LNCaP clone FGC (cell line): ENCODE measurements around the gene PADI1.

Source experiments
- DNase-seq: peaks from one replicate; pipeline ENCODE4 v3.0.0-alpha.2; 2011; ENCODE audit warnings: low read depth
- H3K4me3 ChIP-seq: 2 replicates; pipeline ENCODE4 v1.5.1; 2011; ENCODE audit warnings: mild to moderate bottlenecking, low read depth, low read length, control low read depth
- TF ChIP-seq, protein P1 (sequence below): IDR thresholded peaks from 2 replicates; pipeline ENCODE4 v1.5.1; 2012; ENCODE audit warnings: mild to moderate bottlenecking; ENCODE audit not compliant: control insufficient read depth, insufficient read depth; ENCODE audit errors: extremely low read depth

The PADI1 gene

DNA sequence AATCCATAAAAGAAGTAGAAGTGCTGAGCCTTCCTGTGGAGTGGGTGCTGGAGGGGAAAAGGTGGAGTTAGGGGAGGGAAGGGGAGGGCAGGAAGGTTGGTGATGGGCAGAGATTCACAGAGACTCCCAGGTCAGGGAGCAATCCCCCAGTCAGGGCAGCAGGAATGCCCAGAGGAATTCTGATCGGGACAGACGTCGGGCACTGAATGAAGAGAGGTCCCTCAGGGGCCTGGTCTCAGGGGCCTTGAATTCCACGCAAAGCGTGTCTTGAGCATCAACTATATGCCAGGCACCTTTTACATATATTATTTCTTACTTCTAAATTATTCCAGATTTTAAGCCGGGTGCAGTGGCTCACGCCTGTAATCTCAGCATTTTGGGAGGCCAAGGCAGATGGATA lies 7.2 kb upstream of the PADI1 start:
- no peak for DNase-seq
- H3K4me3 ChIP-seq, result no peak overlapping the region
- TF ChIP-seq, protein P1, sequence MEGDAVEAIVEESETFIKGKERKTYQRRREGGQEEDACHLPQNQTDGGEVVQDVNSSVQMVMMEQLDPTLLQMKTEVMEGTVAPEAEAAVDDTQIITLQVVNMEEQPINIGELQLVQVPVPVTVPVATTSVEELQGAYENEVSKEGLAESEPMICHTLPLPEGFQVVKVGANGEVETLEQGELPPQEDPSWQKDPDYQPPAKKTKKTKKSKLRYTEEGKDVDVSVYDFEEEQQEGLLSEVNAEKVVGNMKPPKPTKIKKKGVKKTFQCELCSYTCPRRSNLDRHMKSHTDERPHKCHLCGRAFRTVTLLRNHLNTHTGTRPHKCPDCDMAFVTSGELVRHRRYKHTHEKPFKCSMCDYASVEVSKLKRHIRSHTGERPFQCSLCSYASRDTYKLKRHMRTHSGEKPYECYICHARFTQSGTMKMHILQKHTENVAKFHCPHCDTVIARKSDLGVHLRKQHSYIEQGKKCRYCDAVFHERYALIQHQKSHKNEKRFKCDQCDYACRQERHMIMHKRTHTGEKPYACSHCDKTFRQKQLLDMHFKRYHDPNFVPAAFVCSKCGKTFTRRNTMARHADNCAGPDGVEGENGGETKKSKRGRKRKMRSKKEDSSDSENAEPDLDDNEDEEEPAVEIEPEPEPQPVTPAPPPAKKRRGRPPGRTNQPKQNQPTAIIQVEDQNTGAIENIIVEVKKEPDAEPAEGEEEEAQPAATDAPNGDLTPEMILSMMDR, result no peak

DNA sequence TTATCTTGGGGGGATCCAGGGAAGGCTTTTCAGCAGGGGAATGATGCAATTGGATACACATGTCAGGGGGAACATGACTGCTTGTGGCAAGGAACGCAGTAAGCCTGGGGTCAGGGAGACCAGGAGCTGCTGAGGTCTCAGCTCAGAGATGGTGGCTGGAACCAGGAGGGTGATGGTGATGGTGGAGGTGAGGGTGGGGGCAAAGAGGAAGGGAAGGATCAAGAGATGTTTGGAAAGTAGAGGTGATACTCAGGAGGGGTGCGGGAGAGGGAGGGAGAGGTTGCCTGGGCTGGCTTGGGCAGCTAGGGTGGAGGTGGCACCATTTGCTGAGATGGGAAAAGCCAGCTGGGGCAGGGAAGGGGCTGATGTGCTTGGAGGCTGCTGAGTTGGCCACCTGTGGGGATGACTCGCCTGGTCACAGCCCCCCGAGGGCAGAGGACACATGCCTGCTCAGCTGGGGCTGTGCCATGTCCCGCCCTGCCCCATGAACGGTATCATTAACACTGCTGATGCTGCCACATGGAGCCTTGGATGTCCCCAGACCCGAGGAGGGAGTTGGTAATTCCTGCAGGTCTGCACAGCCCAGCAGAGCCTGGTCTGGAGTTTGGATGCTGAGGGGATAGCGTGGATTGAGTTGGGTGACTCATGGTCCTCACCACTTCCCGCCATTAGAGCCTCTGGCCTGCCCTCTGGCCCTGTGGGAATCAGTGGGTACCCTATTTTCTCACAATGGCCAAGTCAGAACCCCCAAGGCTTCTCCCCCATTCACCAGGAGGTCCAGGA lies 6.3 kb upstream of the PADI1 start:
- TF ChIP-seq, protein P1, result no peak
- H3K4me3 ChIP-seq, result no peak overlapping the region
- no peak for DNase-seq

DNA sequence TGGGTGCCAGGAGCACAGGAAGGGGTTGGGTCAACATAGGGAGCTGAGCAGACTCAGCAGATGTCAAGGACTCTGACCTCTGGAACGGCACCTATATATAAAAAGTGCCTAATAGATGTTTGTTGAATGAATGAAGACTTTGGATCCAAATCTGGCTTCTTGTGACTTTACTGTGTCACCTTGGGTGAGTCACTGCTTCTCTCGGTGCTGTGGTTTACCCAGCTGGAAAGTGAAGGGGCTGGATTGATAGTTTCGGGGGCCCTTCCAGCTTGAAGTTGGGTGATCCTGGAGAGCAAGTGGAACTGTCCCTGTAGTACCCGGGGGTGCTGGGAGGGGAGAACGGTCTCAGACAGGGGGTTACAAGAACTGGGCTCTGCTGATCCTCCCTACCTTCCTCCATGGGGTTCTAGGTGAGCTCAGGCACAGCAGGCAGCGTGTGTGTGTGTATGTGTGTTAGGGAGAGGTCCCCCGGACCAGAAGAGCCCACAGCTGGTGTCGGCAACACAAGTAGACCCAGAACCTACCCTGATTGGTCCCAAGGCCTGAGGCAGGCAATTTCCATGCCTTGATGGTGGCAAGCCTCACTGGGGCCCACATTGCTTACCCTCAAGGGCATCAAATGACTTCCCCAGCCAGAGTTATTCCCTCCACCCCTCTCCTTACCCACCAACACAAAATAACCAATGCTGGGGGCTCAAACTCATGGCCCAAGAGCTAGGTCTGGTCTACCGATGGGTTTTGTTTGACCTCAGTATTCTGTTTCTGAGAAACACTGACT lies 5.5 kb upstream of the PADI1 start:
- no peak for DNase-seq
- TF ChIP-seq, protein P1, result no peak
- no peak overlapping the region for H3K4me3 ChIP-seq

DNA sequence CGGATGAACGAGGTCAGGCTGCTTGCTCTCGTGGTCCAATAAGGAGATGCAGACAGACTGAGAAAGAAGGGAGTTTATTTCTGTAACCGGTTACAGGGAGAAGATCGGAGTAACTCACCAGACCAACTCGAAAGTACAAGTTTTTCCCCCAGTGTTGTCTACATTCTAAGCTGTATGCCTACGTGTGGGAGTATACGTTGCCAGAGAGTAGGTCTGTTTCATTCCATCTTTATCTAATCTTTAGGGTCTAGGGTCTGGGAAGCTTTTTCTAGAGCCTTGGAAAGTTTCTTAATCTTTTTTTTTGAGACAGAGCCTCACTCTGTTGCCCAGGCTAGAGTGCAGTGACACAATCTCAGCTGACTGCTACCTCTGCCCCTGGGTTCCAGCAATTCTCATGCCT lies 4.7 kb upstream of the PADI1 start:
- no peak for DNase-seq
- H3K4me3 ChIP-seq, result no peak overlapping the region
- TF ChIP-seq, protein P1, result no peak

DNA sequence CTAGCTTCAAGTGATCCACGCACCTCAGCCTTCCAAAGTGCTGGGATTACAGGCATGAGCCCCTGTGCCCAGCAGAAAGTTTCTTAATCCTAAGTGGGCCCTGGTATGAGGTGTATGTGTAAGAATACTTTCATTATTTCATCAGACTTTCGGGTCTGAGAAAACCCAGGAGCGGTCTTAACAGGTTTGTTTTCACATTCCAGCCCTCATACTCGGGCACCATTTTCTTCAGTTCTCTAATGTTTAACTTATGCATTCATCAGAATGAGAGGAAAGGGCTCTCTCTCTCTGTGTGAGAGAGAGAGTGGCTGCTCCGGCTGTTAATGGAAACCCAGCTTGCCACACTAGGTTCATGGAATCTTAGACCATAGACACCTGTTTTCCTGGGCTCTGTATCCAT lies 4.2 kb upstream of the PADI1 start:
- DNase-seq, result no peak
- TF ChIP-seq, protein P1, result no peak
- no peak overlapping the region for H3K4me3 ChIP-seq

DNA sequence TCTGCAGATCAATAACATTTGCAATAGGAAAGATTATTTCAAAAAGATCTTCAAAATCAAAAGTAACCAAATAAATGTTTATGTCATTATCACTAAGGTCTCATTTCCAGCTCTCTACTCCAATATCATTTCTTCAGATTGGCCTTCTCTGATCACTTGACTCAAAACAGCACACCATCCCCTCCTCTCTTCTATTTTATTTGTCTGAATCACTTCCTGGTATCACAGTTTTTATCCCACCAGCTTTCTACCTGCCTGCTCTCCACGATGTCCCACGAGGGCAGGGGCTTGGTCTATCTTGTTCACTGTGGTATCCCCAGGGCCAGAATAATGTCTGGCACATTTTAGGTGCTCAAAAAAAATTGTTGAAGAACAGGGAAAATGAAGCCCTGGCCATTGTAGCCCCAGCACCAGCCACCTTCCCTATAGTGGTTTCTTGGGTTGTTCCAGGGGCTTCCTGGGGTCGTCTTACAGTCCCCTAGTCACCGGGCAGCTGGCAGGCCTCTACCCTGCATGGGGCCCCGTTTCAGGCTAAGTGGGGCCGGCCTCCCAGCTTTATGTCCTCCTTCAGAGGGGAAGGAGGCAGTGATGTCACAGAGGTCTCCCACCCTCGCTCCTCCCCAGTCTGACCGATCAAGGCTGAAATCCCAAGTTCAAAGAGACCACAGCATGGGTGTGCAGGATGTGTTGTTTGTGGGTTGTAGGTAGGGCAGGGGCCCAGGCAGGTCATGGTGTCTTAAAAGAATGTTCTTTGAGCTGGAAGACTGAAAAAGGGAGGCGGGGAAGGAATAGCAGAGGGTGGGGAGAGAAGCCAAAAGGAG lies 3.5 kb upstream of the PADI1 start:
- DNase-seq, result no peak
- H3K4me3 ChIP-seq, result no peak overlapping the region
- TF ChIP-seq, protein P1, result no peak
